ENCODE data around the gene PLXNA2. TPM values are rescaled to one million over a fixed set of nuclear protein-coding genes. Genes with fewer than 3 reads are reported as not detected.

PLXNA2 gene
- total and polyA plus RNA-seq, 2 of the 4 experiments (the other 2 are of a cell fraction) = 0.72 to 1.1 TPM

- no peak overlapping the region for H3K4ac ChIP-seq (ENCODE audit: low read depth, low read length)
- ATAC-seq (ENCODE audit: low read depth) = no peak
Observed at GRCh38 chr1:208054485-208054884, 189.7 kb downstream of the PLXNA2 start.

More at GRCh38 chr1:208054485-208054884, 189.7 kb downstream of the PLXNA2 start:
- Histone ChIP-seq H4K91ac (ENCODE audit: insufficient read depth, low read depth, low read length) (no peak overlapping the region), H3K23ac (ENCODE audit: low read depth, low read length) (no peak overlapping the region), H4K20me1 (ENCODE audit: insufficient read depth, low read length) (no peaks in the 10 kb centered on the region), H4K5ac (ENCODE audit: low read depth, low read length) (no peak overlapping the region), H3K36me3 (ENCODE audit: control insufficient read depth, insufficient read depth, low read length) (no peaks in the 10 kb centered on the region), H3K27ac (ENCODE audit: insufficient read depth, low read length) (no peak overlapping the region), H3K9me3 (ENCODE audit: control insufficient read depth, insufficient read depth, low read length) (no peaks in the 10 kb centered on the region), H3K27me3 (ENCODE audit: control insufficient read depth, insufficient read depth, low read length) (no peaks in the 10 kb centered on the region; the same call in 1 of the 2 replicates), H2BK15ac (ENCODE audit: low read depth, low read length) (no peak overlapping the region), H2AK5ac (ENCODE audit: low read depth, low read length) (no peak overlapping the region), H3K9me1 (ENCODE audit: insufficient read depth, low read length) (no peaks in the 10 kb centered on the region), H2BK20ac (ENCODE audit: low read depth, low read length) (no peak overlapping the region), H3K79me1 (ENCODE audit: low read depth in 1 of 2, low read length in 2 of 2) (no peaks in the 10 kb centered on the region), H2AK9ac (replicated peaks; ENCODE audit: low read depth, low read length, poor library complexity) (no peak overlapping the region), H3K9ac (ENCODE audit: low read depth, low read length) (no peak overlapping the region), H3K56ac (ENCODE audit: extremely low read depth, insufficient read depth, low read length) (no peak overlapping the region), H2BK5ac (ENCODE audit: low read depth, low read length, poor library complexity, severe bottlenecking) (no peak overlapping the region), H3K4me1 (ENCODE audit: control insufficient read depth, insufficient read depth, low read length) (no peaks in the 10 kb centered on the region), H3K14ac (replicated peaks; ENCODE audit: low read depth, low read length) (no peak overlapping the region), H3K18ac (ENCODE audit: low read depth, low read length) (no peak overlapping the region), H2AFZ (replicated peaks; ENCODE audit: low read length, poor library complexity) (no peak overlapping the region), H3K4me2 (ENCODE audit: low read depth, low read length) (no peak overlapping the region), H3K4me3 (ENCODE audit: insufficient read depth, low read depth, low read length) (no peak overlapping the region), H2BK120ac (ENCODE audit: low read depth, low read length) (no peak overlapping the region), H4K8ac (ENCODE audit: low read depth in 2 of 2, low read length in 2 of 2) (no peak overlapping the region)
- no TSS peak for BruUV-seq (replicated peaks)
- WGBS, 2 experiments (ENCODE audit: extremely low coverage in 2 of 2, insufficient read length in 1 of 2) = 92% methylated on average over 4 of the region's 6 CpGs; no CpG with 5 or more reads in 1 of the 2 experiments
- no peak for TF ChIP-seq RCOR1 (IDR thresholded peaks at IDR 0.05; ENCODE audit: insufficient replicate concordance, low read length)
- TF ChIP-seq MAFK (IDR thresholded peaks at IDR 0.05; ENCODE audit: low read depth, low read length) = no peak
- ChIA-PET CTCF (no interaction called here), POLR2A (ENCODE audit: unreplicated experiment) (no interaction called here)
- DNase-seq = no peak
- intact Hi-C loops (cut with micrococcal nuclease) = no loop called here
- in situ Hi-C loops (cut with MboI; ENCODE audit: low sequenced_read_pairs) = no loop called here
- dilution Hi-C loops (cut with HindIII; ENCODE audit: low sequenced_read_pairs, unreplicated experiment) = no loop called here
